NCI-H1417 (cell line): ENCODE data around the gene RASAL3.
A peak's percentile ranks its signal among the peaks of the same experiment; 100 is the strongest.

ENCODE experiments used
- DNase-seq, 3 experiments: peaks; one replicate each; lab custom pipeline; 2025; lab: John Stamatoyannopoulos, UW

Gene RASAL3

GRCh38 chr19:15432629-15433518, 31.5 kb downstream of the RASAL3 start:
- DNase-seq = peak; percentile 83 to 96 (median 94)

- peak in 2 of 3 experiments; percentile 20 to 35 for DNase-seq
Observed at GRCh38 chr19:15432018-15432494, 32.3 kb downstream of the RASAL3 start.

- no peak for DNase-seq
Observed at GRCh38 chr19:15431396-15432017, 32.8 kb downstream of the RASAL3 start.

- no peak for DNase-seq
Observed at GRCh38 chr19:15430526-15431120, 33.7 kb downstream of the RASAL3 start.

- no peak for DNase-seq
Observed at GRCh38 chr19:15429825-15430467, 34.4 kb downstream of the RASAL3 start.

- no peak for DNase-seq
Observed at GRCh38 chr19:15428956-15429824, 35.2 kb downstream of the RASAL3 start.

GRCh38 chr19:15427991-15428471, 36.3 kb downstream of the RASAL3 start:
- no peak for DNase-seq

GRCh38 chr19:15427350-15427700, 37.0 kb downstream of the RASAL3 start:
- no peak for DNase-seq

- DNase-seq = no peak
Observed at GRCh38 chr19:15426485-15427349, 37.6 kb downstream of the RASAL3 start.

GRCh38 chr19:15425321-15425950, 38.9 kb downstream of the RASAL3 start:
- no peak for DNase-seq

- no peak for DNase-seq
Observed at GRCh38 chr19:15424692-15425272, 39.6 kb downstream of the RASAL3 start.

- no peak for DNase-seq
Observed at GRCh38 chr19:15424121-15424520, 40.2 kb downstream of the RASAL3 start.

- DNase-seq = no peak
Observed at GRCh38 chr19:15423130-15423529, 41.2 kb downstream of the RASAL3 start.

GRCh38 chr19:15422296-15423075, 41.9 kb downstream of the RASAL3 start:
- DNase-seq = no peak

GRCh38 chr19:15421721-15422260, 42.6 kb downstream of the RASAL3 start:
- DNase-seq = no peak

GRCh38 chr19:15421136-15421695, 43.1 kb downstream of the RASAL3 start:
- no peak for DNase-seq

- no peak for DNase-seq
Observed at GRCh38 chr19:15419413-15420025, 44.8 kb downstream of the RASAL3 start.
